Measurements from ENCODE around the gene FAM181A. TPM values are rescaled to one million over a fixed set of nuclear protein-coding genes. Genes with fewer than 3 reads are reported as not detected.
A peak's percentile ranks its signal among the peaks of the same experiment; 100 is the strongest.

The FAM181A gene
- total RNA-seq, 3 donors from 2014 or later: not detected

GRCh38 chr14:93960774-93961438 lies 33.8 kb downstream of the FAM181A start:
- DNase-seq (no peak), ATAC-seq (no peak)
- Histone ChIP-seq H3K9me3 (no peaks in the 10 kb centered on the region), H3K4me1 (ENCODE audit: low read depth) (peaks cover 11% of the 10 kb centered on the region), H3K4me3 (no peak overlapping the region), H3K36me3 (ENCODE audit: low read depth) (no peaks in the 10 kb centered on the region)
- intact Hi-C loops (cut with DNase I, micrococcal nuclease): no loop called here
- TF ChIP-seq CTCF (IDR thresholded peaks at IDR 0.05): no peak

- H3K4me3 ChIP-seq: no peak overlapping the region
- no peaks in the 10 kb centered on the region for H3K9me3 ChIP-seq
- H3K4me1 ChIP-seq (ENCODE audit: low read depth): peaks cover 11% of the 10 kb centered on the region
- no peak for ATAC-seq
- TF ChIP-seq CTCF (IDR thresholded peaks at IDR 0.05): no peak
- no peak for DNase-seq
- no peaks in the 10 kb centered on the region for H3K36me3 ChIP-seq (ENCODE audit: low read depth)
- intact Hi-C loops (cut with DNase I, micrococcal nuclease): no loop called here
These were observed 34.5 kb downstream of the FAM181A start for GRCh38 chr14:93961620-93962019.

GRCh38 chr14:93962701-93963601 lies 35.8 kb downstream of the FAM181A start:
- intact Hi-C loops (cut with DNase I, micrococcal nuclease): no loop called here
- DNase-seq: peak; percentile 38 to 78 (median 50)
- ATAC-seq: peak; percentile 69
- peaks cover 7% of the 10 kb centered on the region for H3K4me1 ChIP-seq (ENCODE audit: low read depth)
- no peaks in the 10 kb centered on the region for H3K36me3 ChIP-seq (ENCODE audit: low read depth)
- no peak overlapping the region for H3K4me3 ChIP-seq
- H3K9me3 ChIP-seq: no peaks in the 10 kb centered on the region
- TF ChIP-seq CTCF (IDR thresholded peaks at IDR 0.05): no peak

- intact Hi-C loops (cut with DNase I, micrococcal nuclease): no loop called here
- Histone ChIP-seq H3K9me3 (no peaks in the 10 kb centered on the region), H3K4me3 (no peak overlapping the region), H3K4me1 (ENCODE audit: low read depth) (peaks cover under 1% of the 10 kb centered on the region), H3K36me3 (ENCODE audit: low read depth) (no peaks in the 10 kb centered on the region)
- ATAC-seq (no peak), DNase-seq (no peak)
- TF ChIP-seq CTCF (IDR thresholded peaks at IDR 0.05): no peak
These were observed 36.5 kb downstream of the FAM181A start for GRCh38 chr14:93963692-93964091.

GRCh38 chr14:93964281-93964680 lies 37.1 kb downstream of the FAM181A start:
- intact Hi-C loops (cut with DNase I, micrococcal nuclease): no loop called here
- no peaks in the 10 kb centered on the region for H3K4me1 ChIP-seq (ENCODE audit: low read depth)
- DNase-seq (no peak), ATAC-seq (no peak)
- H3K4me3 ChIP-seq: no peak overlapping the region
- no peaks in the 10 kb centered on the region for H3K36me3 ChIP-seq (ENCODE audit: low read depth)
- no peak for TF ChIP-seq CTCF (IDR thresholded peaks at IDR 0.05)
- H3K9me3 ChIP-seq: no peaks in the 10 kb centered on the region

Measured in mucosa of descending colon (tissue), 3 donors.